ENCODE measurements around the gene MOB3B. TPM values are rescaled to one million over a fixed set of nuclear protein-coding genes. Genes with fewer than 3 reads are reported as not detected.

MOB3B gene
- total and polyA plus RNA-seq, 10 of the 15 experiments (the other 5 are each of a cell fraction or from before 2014, with no cell fraction given), result 0.44 to 2.7 (median 0.91) TPM

GRCh38 chr9:27573634-27574590 is 44.3 kb upstream of the MOB3B start (continued):
- TF ChIP-seq SRF (IDR thresholded peaks at IDR 0.05; ENCODE audit: low read depth in 2 of 2, low read length in 2 of 2), result peak; percentile 4 to 77; a peak in 2 of 4 replicates
- no peak for TF ChIP-seq ZBTB11 (CRISPR knock-in tag; IDR thresholded peaks at IDR 0.05)
- TF ChIP-seq ESRRA (IDR thresholded peaks at IDR 0.05; ENCODE audit: low read length), result no peak
- peak; percentile 86 for TF ChIP-seq E2F8 (IDR thresholded peaks at IDR 0.05; ENCODE audit: low read depth, partially characterized antibody)
- TF ChIP-seq RBBP5 (conservative IDR thresholded peaks at IDR 0.05), result no peak
- TF ChIP-seq STAT3 (IDR thresholded peaks at IDR 0.05; ENCODE audit: low read depth, low read length), result no peak
- TF ChIP-seq ELK1 (IDR thresholded peaks at IDR 0.05; ENCODE audit: low read depth, low read length), result no peak
- TF ChIP-seq POLR2AphosphoS5 (IDR thresholded peaks at IDR 0.05; ENCODE audit: low read length), result peak; percentile 75
- 0 out of 2 replicates have a peak, but pooled peaks have one; percentile 20 for TF ChIP-seq BCL11A (IDR thresholded peaks at IDR 0.05; ENCODE audit: low read depth, low read length)
- 0 out of 2 replicates have a peak, but pooled peaks have one; percentile 56 for TF ChIP-seq ZNF207 (IDR thresholded peaks at IDR 0.05; ENCODE audit: borderline replicate concordance)
- no peak for TF ChIP-seq ZNF24 (IDR thresholded peaks at IDR 0.05)
- no peak for TF ChIP-seq HDAC6 (IDR thresholded peaks at IDR 0.05; ENCODE audit: unreplicated experiment)
- no peak for TF ChIP-seq GATAD2B (conservative IDR thresholded peaks at IDR 0.05; ENCODE audit: low read depth)
- TF ChIP-seq HDGF (IDR thresholded peaks at IDR 0.05), result peak; percentile 35
- peak; percentile 25; the same call in 1 of the 2 replicates for TF ChIP-seq FOXM1 (IDR thresholded peaks at IDR 0.05; ENCODE audit: low read depth, low read length)
- TF ChIP-seq REST (IDR thresholded peaks at IDR 0.05; ENCODE audit: low read depth, low read length), result no peak
- peak; percentile 42 to 96 for TF ChIP-seq EGR1 (IDR thresholded peaks at IDR 0.05; ENCODE audit: borderline replicate concordance in 1 of 2, low read depth in 2 of 2, low read length in 2 of 2)

Data from GM12878 (cell line).